HepG2 (cell line): ENCODE results near the gene C19orf73. TPM values are rescaled to one million over a fixed set of nuclear protein-coding genes. Genes with fewer than 3 reads are reported as not detected.

ENCODE experiments used
- AHR ChIP-seq: IDR thresholded peaks from 2 replicates; pipeline ENCODE4 v1.6.1; 2018; ENCODE audit warnings: missing genetic modification reagents, missing compliant biosample characterization
- ATF7-NPFF ChIP-seq: sonication (generic); formaldehyde crosslinking; IDR thresholded peaks from 2 replicates; pipeline ENCODE4 v1.8.1; 2023; ENCODE audit warnings: mild to moderate bottlenecking, low read depth, missing genetic modification reagents, moderate library complexity
- CEBPG ChIP-seq: IDR thresholded peaks from 2 replicates; pipeline ENCODE4 v1.6.1; 2016
- CREM ChIP-seq, 2 experiments: sonication (generic) in 1 of 2; formaldehyde crosslinking in 1 of 2; IDR thresholded peaks; 2 replicates each; pipeline versions ENCODE4 v1.4.0 to v1.6.1; 2016 to 2020; ENCODE audit warnings: antibody characterized with exemption in 1 of 2, mild to moderate bottlenecking in 1 of 2, missing genetic modification reagents in 1 of 2
- DNMT1 ChIP-seq: sonication (generic); formaldehyde crosslinking; IDR thresholded peaks from 2 replicates; pipeline ENCODE4 v1.5.1; 2020; ENCODE audit warnings: mild to moderate bottlenecking, missing genetic modification reagents
- HNRNPUL1 ChIP-seq: fragments of 200-400 bp; formaldehyde crosslinking; IDR thresholded peaks from 2 replicates; pipeline ENCODE4 v1.6.1; 2017; ENCODE audit warnings: low read depth, mild to moderate bottlenecking, low read length, moderate library complexity
- KMT2B ChIP-seq: IDR thresholded peaks from 2 replicates; pipeline ENCODE4 v1.6.1; 2016; ENCODE audit warnings: missing genetic modification reagents, missing compliant biosample characterization
- PCBP1 ChIP-seq: fragments of 200-400 bp; formaldehyde crosslinking; IDR thresholded peaks from 2 replicates; pipeline ENCODE4 v1.6.1; 2017; ENCODE audit warnings: mild to moderate bottlenecking, low read depth, low read length, borderline replicate concordance
- RBM39 ChIP-seq: fragments of 200-400 bp; formaldehyde crosslinking; IDR thresholded peaks from one replicate; pipeline ENCODE4 v1.6.1; 2018; ENCODE audit warnings: antibody characterized with exemption, mild to moderate bottlenecking, low read depth, low read length; ENCODE audit not compliant: poor library complexity, severe bottlenecking
- SP1 ChIP-seq, 2 experiments: fragments of 450-650 bp in 1 of 2; sonication (generic) in 1 of 2; formaldehyde crosslinking in 1 of 2; IDR thresholded peaks; 2 replicates each; pipeline versions ENCODE4 v1.4.0 to v1.6.1; 2016 to 2020; ENCODE audit warnings: missing genetic modification reagents in 1 of 2
- TBX2 ChIP-seq: sonication (generic); formaldehyde crosslinking; IDR thresholded peaks from 2 replicates; pipeline ENCODE4 v1.5.0; 2020; ENCODE audit warnings: missing genetic modification reagents, mild to moderate bottlenecking, borderline replicate concordance
- ZFP37 ChIP-seq: sonication (generic); formaldehyde crosslinking; IDR thresholded peaks from 2 replicates; pipeline ENCODE4 v1.4.0; 2020; ENCODE audit warnings: missing genetic modification reagents, borderline replicate concordance
- ZFP82 ChIP-seq: sonication (generic); formaldehyde crosslinking; IDR thresholded peaks from 2 replicates; pipeline ENCODE4 v1.5.1; 2020; ENCODE audit warnings: mild to moderate bottlenecking, missing genetic modification reagents, borderline replicate concordance
- ZNF20 ChIP-seq: sonication (generic); formaldehyde crosslinking; IDR thresholded peaks from 2 replicates; pipeline ENCODE4 v1.4.0; 2020; ENCODE audit warnings: mild to moderate bottlenecking, moderate library complexity, missing genetic modification reagents
- ZNF225 ChIP-seq: sonication (generic); formaldehyde crosslinking; IDR thresholded peaks from 2 replicates; pipeline ENCODE4 v1.4.0; 2020; ENCODE audit warnings: mild to moderate bottlenecking, missing genetic modification reagents
- ZNF7 ChIP-seq: IDR thresholded peaks from 2 replicates; pipeline ENCODE4 v1.6.1; 2016; ENCODE audit warnings: missing biosample characterization, missing genetic modification reagents
- ZNF878 ChIP-seq: sonication (generic); formaldehyde crosslinking; IDR thresholded peaks from 2 replicates; pipeline ENCODE4 v1.8.1; 2023; ENCODE audit warnings: mild to moderate bottlenecking, missing genetic modification reagents, moderate library complexity
- polyA plus RNA-seq, 8 experiments: library from polyadenylated mRNA; depleted of rRNA in 3 of 8; stranded (reverse) in 7 of 8; unstranded in 1 of 8; fragments of >200 nt; fragmentation: Illumina TruSeq in 4 of 8; extraction: Trizol in 4 of 8; gene quantifications; 2 replicates each; pipeline versions ENCODE4 v1.2.1 to v1.2.3, GENCODE V29; 2011 to 2016; ENCODE audit warnings: low read depth in 4 of 8, missing spikeins in 1 of 8, mixed read lengths in 1 of 8; ENCODE audit not compliant: insufficient read depth in 1 of 8
- total RNA-seq, 5 experiments: library from RNA; depleted of rRNA; stranded (reverse); fragments of >200 nt; fragmentation: Illumina TruSeq; extraction: Trizol; gene quantifications; 2 replicates each; pipeline ENCODE4 v1.2.3, GENCODE V29; 2016; ENCODE audit warnings: low read depth in 1 of 5
- TF ChIP-seq, protein P1 (sequence below): sonication (generic); formaldehyde crosslinking; IDR thresholded peaks from 2 replicates; pipeline ENCODE4 v1.5.1; 2020; ENCODE audit warnings: mild to moderate bottlenecking, moderate library complexity, missing genetic modification reagents
- TF ChIP-seq, protein P2 (sequence below): sonication (generic); formaldehyde crosslinking; IDR thresholded peaks from 2 replicates; pipeline ENCODE4 v1.8.0; 2022; ENCODE audit warnings: missing genetic modification reagents, low read depth, mild to moderate bottlenecking, borderline replicate concordance
- TF ChIP-seq, protein P3 (sequence below): sonication (generic); formaldehyde crosslinking; IDR thresholded peaks from 2 replicates; pipeline ENCODE4 v1.5.1; 2020; ENCODE audit warnings: mild to moderate bottlenecking, missing genetic modification reagents, moderate library complexity

The C19orf73 gene
- total and polyA plus RNA-seq, 2 of the 13 experiments (the other 11 are each of a cell fraction or from before 2014, with no cell fraction given): 1.4 to 1.5 TPM

DNA sequence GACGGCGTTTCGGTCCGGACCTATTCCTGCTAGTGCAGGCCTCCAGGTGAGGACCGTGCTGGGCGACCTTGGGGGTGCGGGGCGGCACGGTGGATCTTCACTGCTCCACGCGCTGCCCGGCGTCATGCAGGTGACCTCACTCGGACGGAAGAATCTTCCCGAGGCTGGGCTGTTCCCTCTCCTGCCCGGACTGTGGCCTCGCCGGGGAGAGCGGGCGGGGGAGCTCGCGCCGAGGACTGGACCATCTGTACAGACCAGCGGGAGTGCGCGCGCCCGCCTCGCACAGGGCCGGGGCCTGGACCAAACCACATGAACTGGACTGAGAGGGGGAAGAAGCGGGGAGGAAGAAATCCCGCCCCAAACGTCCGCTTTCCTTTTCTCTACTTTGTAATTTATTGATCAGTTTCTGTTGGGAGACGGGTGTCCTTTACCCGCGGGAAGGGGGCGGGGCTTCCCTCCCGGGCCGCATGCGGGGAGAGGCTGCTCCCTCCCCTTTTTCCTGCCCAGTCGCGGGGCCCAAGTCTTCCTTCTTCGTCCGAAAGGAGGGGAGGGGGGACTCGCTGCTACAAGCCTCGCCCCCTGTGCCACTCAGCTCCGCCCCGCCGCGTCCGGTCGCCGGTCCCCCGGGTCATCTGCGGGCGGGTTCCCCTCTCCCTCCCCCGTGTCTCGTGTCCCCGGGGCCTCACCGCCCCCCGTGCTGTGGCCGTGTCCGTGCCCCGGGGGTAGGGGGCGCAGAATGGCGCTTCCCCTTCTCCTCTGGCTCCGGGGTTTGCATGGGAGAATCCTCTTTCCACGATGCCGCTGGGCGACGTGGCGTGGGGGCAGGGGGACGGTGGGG, 31.4 kb upstream of the C19orf73 start (continued):
- TF ChIP-seq HNRNPUL1 (no peak), CREM (IDR thresholded peaks at IDR 0.05) (no peak), CREM (CRISPR knock-in tag; IDR thresholded peaks at IDR 0.05) (no peak), DNMT1 (CRISPR knock-in tag) (no peak), ZNF225 (CRISPR knock-in tag) (peak; percentile 12; the same call in 1 of the 2 replicates), CEBPG (0 out of 2 replicates have a peak, but pooled peaks have one; percentile 15), SP1 (IDR thresholded peaks at IDR 0.05) (no peak), SP1 (CRISPR knock-in tag; IDR thresholded peaks at IDR 0.05) (peak; percentile 13; the same call in 1 of the 2 replicates), ZNF20 (CRISPR knock-in tag) (no peak), KMT2B (CRISPR knock-in tag) (peak; percentile 46; the same call in 1 of the 2 replicates), ZFP37 (no peak), AHR (CRISPR knock-in tag) (no peak), ZNF878 (CRISPR knock-in tag) (no peak), ZFP82 (CRISPR knock-in tag) (peak; percentile 77; the same call in 1 of the 2 replicates), ATF7-NPFF (CRISPR knock-in tag) (peak; percentile 34; the same call in 1 of the 2 replicates), TBX2 (peak; percentile 79), RBM39 (peak; percentile 32), PCBP1 (no peak), ZNF7 (CRISPR knock-in tag) (no peak)
- TF ChIP-seq, protein P1, sequence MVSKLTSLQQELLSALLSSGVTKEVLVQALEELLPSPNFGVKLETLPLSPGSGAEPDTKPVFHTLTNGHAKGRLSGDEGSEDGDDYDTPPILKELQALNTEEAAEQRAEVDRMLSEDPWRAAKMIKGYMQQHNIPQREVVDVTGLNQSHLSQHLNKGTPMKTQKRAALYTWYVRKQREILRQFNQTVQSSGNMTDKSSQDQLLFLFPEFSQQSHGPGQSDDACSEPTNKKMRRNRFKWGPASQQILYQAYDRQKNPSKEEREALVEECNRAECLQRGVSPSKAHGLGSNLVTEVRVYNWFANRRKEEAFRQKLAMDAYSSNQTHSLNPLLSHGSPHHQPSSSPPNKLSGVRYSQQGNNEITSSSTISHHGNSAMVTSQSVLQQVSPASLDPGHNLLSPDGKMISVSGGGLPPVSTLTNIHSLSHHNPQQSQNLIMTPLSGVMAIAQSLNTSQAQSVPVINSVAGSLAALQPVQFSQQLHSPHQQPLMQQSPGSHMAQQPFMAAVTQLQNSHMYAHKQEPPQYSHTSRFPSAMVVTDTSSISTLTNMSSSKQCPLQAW (CRISPR knock-in tag): peak; percentile 71; the same call in 1 of the 2 replicates
- TF ChIP-seq, protein P2, sequence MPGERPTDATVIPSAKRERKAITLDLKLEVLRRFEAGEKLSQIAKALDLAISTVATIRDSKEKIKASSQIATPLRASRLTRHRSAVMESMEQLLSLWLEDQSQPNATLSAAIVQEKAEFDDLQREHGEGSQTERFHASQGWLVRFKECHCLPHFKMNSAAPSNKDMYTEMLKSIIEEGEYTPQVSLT (CRISPR knock-in tag): peak; percentile 92; the same call in 1 of the 2 replicates
- TF ChIP-seq, protein P3, sequence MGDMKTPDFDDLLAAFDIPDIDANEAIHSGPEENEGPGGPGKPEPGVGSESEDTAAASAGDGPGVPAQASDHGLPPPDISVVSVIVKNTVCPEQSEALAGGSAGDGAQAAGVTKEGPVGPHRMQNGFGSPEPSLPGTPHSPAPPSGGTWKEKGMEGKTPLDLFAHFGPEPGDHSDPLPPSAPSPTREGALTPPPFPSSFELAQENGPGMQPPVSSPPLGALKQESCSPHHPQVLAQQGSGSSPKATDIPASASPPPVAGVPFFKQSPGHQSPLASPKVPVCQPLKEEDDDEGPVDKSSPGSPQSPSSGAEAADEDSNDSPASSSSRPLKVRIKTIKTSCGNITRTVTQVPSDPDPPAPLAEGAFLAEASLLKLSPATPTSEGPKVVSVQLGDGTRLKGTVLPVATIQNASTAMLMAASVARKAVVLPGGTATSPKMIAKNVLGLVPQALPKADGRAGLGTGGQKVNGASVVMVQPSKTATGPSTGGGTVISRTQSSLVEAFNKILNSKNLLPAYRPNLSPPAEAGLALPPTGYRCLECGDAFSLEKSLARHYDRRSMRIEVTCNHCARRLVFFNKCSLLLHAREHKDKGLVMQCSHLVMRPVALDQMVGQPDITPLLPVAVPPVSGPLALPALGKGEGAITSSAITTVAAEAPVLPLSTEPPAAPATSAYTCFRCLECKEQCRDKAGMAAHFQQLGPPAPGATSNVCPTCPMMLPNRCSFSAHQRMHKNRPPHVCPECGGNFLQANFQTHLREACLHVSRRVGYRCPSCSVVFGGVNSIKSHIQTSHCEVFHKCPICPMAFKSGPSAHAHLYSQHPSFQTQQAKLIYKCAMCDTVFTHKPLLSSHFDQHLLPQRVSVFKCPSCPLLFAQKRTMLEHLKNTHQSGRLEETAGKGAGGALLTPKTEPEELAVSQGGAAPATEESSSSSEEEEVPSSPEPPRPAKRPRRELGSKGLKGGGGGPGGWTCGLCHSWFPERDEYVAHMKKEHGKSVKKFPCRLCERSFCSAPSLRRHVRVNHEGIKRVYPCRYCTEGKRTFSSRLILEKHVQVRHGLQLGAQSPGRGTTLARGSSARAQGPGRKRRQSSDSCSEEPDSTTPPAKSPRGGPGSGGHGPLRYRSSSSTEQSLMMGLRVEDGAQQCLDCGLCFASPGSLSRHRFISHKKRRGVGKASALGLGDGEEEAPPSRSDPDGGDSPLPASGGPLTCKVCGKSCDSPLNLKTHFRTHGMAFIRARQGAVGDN (CRISPR knock-in tag): peak; percentile 98
- TF ChIP-seq, all 625 proteins: peak for 203
